Fibroblast of mammary gland (primary cell): ENCODE data around the gene PTPRN2.

Experiments used
- DNase-seq: peaks from one replicate; pipeline ENCODE4 v3.0.0-alpha.2; 2010; ENCODE audit warnings: low read depth
- H3K4me3 ChIP-seq: 2 replicates; pipeline ENCODE4 v1.5.1; 2011; ENCODE audit warnings: low read depth, mild to moderate bottlenecking, low read length, moderate library complexity; ENCODE audit not compliant: control insufficient read depth
- CTCF ChIP-seq: conservative IDR thresholded peaks from 2 replicates; pipeline ENCODE4 v1.5.1; 2011; ENCODE audit warnings: low read depth, low read length, inconsistent platforms; ENCODE audit not compliant: control insufficient read depth, insufficient read depth

The PTPRN2 gene

GRCh38 chr7:158495216-158495615 lies 92.4 kb downstream of the PTPRN2 start:
- no peak for TF ChIP-seq CTCF
- DNase-seq: no peak

DNA sequence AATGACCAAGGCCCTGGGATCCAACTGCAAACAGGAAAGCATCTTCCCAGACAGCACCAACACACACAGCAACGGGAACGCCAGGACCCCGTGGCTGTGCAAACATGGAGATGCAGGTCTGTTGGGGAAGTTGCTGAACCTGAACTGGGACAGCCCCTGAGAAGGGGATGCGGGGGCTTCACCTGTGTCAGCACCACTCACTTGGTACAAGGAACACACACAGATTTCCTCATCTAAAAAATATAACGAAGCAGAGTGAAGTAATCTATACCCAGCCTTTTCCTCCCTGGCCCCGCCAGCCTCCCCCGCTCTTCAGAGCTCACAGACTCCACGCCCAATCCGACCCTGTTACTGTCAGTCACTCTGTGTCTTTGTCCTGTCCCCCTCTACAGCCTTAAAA lies 93.0 kb downstream of the PTPRN2 start:
- no peak for DNase-seq
- H3K4me3 ChIP-seq: no peak overlapping the region
- TF ChIP-seq CTCF: no peak

More at GRCh38 chr7:158495216-158495615, 92.4 kb downstream of the PTPRN2 start:
- no peak overlapping the region for H3K4me3 ChIP-seq

DNA sequence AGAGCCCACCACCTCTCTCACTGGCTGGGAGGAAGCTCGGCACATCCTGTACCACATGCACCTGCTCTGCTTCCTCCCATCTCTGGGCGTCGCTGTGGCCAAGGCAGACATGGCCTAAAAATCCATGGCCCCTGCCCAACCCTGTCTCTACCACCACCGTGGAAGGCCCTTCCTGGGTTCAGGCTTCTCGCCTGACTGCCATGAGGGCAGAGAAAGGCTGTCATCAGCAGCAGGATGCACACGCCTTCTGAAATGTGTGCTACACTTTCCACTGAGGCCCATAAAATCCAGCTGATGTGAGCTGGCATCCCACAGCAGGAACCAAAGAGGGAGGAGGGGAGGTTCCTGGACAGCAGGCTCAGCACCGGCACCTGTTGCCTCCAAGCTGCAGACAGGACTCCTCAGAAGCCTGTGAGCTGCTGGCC lies 93.4 kb downstream of the PTPRN2 start:
- no peak for DNase-seq
- H3K4me3 ChIP-seq: no peak overlapping the region

GRCh38 chr7:158492367-158492764 lies 95.3 kb downstream of the PTPRN2 start:
- H3K4me3 ChIP-seq: no peak overlapping the region
- TF ChIP-seq CTCF: no peak
- DNase-seq: no peak

More for the DNA sequence above, 93.4 kb downstream of the PTPRN2 start:
- TF ChIP-seq CTCF: no peak

DNA sequence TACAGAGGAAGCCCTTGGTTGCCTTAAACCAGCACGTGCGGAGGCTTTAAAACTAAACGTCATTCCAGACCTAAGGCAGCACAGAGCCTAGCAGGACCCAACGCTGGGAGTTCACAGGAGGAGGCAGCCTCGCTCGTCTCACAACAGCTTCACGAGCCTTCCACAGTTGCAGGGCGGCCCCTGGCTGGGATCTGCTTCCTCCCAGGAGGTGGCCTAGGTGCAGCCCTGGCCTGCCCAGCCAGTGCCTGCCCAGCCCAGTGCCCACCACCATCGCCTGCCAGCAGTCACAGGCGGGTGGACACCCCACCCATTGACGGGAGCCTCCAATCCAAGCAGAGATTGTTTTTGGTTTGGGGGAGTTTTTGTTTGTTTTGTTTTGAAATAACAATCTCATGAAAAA lies 96.5 kb downstream of the PTPRN2 start:
- H3K4me3 ChIP-seq: no peak overlapping the region
- no peak for DNase-seq
- no peak for TF ChIP-seq CTCF

DNA sequence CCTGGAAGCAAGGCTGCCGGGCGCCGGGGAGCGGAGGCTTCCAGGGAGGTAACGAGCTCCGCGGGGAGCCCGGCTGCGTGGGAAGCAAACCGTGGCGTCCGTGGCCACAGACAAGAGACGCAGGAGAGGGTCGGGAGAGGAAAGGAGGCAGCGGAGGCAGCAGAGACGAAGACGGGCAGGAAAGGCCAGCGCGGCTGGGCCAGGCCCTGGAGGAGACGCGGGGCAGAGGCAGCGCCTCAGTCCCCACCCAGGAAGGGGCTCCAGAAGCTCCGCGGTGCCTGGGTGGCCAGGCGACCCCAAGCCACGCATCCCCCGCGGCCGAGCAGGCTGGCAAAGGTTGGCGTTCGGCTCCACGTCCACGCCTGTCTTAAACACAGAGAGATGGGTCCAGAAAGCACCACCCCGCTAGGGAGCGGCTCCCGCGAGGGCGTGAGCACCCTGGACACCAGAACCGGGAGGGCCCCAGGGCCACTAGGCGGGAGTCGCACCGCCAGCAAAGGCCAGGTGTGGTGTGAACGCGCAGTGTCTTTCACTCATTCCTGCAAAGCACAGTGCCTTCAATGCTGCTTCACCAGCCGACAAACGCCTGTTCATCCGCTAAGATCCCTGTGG lies 97.3 kb downstream of the PTPRN2 start:
- no peak for DNase-seq
- TF ChIP-seq CTCF: no peak
- H3K4me3 ChIP-seq: no peak overlapping the region
